VCaP (cell line): ENCODE results near the gene PAX6.

Source experiments
- H3K27ac ChIP-seq: fragments of 450-650 bp; 2 replicates; pipeline ENCODE4 v1.5.1; 2017
- TF ChIP-seq, protein P1 (sequence below): fragments of 450-650 bp; conservative IDR thresholded peaks from 2 replicates; pipeline ENCODE4 v1.5.1; 2017; ENCODE audit warnings: mild to moderate bottlenecking, moderate library complexity

The PAX6 gene

DNA sequence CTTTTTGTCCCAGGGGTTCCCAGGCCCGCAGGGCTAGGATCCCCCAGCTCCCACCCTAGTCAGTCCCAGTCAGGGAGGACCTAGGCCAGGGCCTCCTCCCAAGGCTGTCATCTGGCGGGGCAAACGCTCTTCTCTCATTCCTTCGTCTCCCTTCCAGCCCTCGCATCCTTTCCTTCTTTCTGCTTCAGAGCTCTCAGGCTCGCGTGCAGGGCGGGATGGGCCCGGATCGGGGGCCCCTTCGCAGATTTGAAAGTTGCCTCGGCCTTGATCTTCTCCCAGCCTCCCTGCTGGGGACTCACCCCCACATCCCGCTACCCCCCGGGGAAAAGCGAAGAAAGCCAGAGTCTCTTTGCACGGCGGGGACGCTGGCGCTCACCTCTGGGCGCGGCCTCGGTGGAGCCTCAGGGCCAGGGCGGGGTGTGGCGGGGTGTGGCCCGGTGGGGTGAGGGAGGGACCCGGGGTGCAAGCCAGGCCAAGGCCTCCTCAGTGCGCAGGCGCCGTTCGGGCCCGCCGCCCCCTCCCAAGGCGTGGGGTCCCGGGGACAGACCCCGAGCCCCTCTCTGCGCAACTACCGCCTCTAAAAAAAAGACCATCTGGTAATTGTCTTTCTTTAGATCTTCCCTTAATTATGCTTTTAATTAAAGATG lies 14.8 kb upstream of the PAX6 start:
- TF ChIP-seq, protein P1, sequence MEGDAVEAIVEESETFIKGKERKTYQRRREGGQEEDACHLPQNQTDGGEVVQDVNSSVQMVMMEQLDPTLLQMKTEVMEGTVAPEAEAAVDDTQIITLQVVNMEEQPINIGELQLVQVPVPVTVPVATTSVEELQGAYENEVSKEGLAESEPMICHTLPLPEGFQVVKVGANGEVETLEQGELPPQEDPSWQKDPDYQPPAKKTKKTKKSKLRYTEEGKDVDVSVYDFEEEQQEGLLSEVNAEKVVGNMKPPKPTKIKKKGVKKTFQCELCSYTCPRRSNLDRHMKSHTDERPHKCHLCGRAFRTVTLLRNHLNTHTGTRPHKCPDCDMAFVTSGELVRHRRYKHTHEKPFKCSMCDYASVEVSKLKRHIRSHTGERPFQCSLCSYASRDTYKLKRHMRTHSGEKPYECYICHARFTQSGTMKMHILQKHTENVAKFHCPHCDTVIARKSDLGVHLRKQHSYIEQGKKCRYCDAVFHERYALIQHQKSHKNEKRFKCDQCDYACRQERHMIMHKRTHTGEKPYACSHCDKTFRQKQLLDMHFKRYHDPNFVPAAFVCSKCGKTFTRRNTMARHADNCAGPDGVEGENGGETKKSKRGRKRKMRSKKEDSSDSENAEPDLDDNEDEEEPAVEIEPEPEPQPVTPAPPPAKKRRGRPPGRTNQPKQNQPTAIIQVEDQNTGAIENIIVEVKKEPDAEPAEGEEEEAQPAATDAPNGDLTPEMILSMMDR: no peak
- no peak overlapping the region for H3K27ac ChIP-seq

DNA sequence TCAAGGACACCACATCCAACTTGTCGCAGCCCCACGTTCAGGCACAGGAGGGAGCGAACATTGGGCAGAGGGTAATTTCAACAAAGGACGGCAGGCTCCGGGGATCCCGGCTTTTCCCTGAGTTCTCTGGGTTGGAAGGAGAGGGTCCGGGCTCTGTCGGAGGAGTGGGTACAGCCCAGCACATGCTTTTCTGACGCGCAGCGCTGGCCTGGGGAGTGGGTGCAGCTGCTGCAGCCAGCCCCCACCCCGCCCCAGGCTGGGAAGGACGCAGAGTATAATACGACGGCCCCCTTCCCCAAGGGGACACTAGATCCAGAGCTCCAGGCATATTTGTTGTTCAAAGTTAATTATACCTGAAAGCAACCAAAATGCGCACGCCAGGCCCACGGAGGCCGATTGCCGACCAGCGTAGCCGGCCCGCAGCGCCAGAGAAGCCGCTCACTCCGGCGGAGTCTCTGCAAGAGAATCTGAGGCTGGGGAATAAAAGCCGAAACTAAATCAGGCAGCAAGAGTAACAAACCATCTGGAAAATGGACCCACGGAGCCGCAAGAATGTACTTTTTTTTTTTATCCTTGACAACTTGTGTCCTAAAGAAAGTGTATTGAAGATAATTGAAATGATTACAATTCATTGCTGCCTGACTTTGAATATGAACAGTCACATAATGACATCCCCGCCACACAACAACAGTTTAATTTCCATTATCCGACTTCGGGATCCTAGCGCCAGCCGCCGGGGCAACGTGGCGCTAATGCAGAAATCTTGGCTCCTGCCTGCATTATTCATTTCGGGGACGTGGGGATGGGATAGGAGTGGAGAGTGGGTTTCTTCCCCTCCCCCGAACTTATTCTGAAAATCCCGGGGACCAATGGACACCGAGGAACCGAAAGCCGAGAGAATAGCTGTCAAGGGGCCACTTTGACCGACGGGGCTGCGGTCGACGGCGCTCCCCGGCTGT lies 14.0 kb upstream of the PAX6 start:
- TF ChIP-seq, protein P1: no peak
- no peak overlapping the region for H3K27ac ChIP-seq

DNA sequence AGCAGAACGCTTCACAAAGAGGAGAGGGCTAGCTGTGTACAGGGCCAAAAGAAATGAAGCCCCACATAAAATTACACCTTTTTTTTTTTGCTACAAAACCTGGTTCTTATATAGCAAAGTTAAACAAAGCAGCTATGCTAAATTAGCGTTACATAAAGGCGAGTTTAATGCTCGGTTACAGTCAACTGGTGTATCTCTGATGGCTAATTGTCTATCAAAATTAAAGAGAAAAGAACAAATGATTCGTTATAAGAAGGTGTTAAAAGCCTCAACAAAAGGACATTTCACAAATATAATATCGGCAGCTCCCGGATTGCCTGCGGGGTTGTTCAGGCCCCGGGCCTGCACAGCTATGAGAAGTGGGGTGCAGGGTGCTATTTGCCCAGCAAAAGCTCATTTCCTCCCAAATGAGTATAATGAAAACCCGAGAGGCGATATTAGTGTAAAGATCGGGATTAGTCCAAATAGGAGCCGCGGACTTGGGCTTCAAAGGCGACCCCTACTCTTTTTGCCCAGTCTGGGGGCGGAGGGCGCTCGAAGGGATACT lies 13.3 kb upstream of the PAX6 start:
- TF ChIP-seq, protein P1: no peak
- H3K27ac ChIP-seq: no peak overlapping the region

DNA sequence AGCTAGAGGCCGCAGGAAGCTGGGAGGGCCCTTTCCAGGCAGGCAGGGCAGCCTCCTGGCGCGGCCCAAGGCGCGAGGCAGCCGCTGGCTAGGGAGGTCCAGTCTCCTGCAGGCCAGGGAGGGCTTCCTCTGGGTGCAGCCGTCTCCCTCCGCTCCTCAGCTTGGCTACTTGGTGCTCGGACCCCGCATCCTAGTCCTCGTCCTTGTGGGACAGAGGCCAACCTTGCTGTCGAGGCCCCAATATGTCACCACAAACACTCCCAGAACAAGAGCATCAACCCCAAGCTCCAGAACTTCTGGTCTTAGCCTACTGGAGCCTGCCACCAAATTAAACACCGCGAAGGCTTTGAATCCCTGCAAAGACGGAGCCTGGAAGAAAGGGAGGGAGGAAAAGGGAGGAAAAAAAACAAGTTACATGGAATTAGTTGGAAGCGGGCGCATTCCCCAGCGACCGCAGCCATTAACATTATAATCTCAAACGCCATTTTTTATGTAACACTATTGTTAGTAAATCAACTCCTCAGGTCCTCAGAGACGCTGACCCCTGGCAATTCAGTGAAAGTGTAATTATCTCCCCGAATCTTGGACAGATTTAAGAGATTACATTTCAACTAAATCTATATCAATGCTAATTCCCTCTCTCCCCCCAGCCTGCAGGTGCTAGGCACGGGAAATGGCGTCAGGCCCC lies 12.7 kb upstream of the PAX6 start:
- TF ChIP-seq, protein P1: no peak
- H3K27ac ChIP-seq: no peak overlapping the region

DNA sequence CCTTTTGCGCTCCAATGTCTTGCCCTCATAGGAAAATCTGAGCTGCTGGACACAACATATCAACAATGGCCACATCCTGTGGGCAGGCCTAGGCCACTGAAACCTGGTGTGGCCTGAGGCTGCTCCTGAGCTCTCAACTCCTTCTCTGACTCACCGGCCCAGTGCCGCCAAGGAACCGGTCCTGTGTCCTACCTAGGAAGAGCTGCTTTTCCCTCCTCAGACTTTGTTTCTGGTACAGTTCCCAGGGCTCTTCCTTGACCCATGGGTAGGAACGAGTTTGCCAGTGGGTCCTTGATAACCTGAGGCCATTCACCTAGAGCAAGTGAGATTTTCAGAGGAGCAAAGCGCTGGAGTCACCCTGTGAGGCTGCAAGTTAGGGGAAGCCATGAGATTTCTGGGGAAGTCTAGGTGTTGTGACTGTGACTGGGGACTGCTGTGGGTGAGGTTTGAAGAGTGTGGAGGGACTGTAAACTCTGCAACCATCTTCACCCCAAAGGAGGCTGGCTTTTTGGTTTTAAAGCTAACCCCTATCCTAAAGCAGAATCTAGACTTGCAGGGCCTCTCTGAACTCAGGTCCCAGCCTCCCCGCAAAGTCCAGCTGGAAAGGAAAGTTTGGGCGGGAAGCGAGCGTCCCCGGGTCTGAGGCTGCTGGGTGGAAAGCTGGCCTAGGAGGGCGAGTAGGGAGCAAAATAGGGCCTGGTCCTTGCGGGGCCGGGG lies 12.0 kb upstream of the PAX6 start:
- H3K27ac ChIP-seq: no peak overlapping the region
- TF ChIP-seq, protein P1: no peak

DNA sequence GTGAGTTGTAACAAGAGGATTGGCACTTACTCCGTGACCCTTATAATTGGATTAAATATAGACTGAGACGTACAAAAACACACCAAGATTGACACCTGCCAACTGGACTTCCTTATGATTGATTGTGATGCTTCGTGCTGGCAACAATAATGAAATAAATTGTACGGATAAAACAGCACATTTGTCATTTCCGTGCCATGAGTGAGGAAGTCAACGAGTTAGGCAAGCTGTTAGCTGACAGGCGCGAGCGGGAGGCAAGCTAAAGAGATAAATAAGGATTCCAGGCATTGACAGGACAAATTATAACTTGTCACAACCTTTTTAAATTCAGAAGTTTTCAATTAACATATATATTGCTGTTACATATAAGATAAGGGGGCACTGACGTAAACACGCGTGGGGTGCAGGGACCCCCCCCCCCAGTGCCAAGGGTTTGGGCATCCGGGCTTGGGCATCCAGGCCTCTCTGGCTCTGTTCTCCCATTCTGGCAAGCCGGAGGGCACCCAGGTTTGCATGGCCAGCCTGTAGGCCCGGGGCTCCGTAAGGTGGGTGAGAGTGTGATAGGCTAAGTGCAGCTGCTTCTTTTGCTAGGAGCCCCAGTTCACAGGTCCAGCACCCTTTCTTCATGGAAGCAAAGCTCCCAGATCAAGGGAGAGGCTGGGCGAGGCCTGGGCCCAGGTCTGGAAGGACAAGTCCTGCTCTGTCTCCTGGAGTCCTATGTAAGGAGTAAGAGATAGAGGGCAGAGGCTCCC lies 11.2 kb upstream of the PAX6 start:
- H3K27ac ChIP-seq: no peak overlapping the region
- TF ChIP-seq, protein P1: no peak
